T-helper 2 cell (primary cell): ENCODE measurements around the gene QRFP.
"Not testable (repeated sequence)": the region's sequence is repeated elsewhere in the genome, so short reads cannot be mapped to it uniquely, and the experiment has no call there.

Source experiments
- DNase-seq, 5 experiments: peaks; one replicate each; pipeline versions ENCODE4 v3.0.0 to v3.0.0-alpha.2; 2012 to 2022

Gene QRFP

DNA sequence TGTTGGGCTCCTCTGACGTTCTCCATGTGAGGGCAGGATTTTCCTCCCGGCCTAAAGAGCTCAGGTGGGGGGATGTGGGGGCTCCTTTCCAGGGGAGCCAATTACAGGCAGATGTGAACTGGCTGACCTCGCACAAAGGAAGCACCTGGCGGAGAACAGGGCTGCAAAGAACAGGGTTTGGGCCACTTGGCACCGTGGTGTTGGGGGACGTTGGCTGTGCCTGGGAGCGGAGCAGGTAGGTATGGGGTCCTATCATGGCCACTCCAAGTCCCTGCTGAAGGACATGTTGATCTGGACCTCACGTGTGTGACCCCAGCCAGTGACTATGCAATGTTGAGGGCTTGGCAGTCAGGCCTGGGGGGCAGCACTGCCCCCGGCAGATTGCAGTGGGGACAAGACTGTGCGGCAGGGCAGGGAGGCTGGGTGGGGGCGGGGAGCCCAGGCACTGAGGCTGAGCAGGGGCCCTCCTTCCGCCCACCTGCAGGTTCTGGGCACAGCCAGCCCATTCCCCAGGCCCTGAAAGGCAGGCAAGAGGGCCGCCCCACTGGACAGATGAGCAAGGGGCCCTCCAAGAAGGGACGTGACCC lies 23.0 kb upstream of the QRFP start:
- DNase-seq = no peak

DNA sequence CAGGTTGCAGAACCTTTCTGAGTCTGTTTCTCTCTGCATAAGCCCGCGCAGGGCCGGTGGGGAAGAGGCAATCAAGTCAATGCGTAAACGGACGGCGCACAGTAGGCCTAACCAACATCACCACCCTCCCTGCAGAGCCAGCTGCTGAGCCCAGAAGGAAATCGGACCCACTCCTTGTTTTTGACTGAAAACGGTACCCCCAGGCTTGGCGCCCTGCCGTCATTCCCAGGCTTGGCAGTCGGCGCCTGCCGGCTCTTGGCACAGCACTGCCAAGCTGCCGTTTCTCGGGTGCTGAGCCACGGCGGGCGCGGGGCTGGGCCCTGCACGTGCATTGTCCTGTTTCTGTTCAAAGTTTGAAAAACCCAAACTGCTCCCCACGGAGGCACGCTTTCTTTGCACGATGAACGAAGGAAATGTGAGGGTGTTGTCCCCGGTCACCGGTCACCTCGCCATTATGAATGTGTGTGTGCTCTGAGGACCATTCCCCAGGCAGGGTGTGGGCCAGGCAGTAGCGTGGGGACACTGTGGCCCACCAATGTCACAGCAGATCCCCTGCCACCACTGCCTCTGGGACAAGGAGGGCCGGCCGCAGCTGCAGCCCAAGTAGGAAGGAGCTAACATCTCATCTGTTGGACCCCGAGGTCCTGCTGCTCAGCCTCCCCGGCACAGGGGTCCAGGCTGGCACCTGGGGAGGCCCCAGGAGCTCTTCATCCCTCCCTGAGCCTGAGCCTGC lies 22.4 kb upstream of the QRFP start:
- no peak for DNase-seq

DNA sequence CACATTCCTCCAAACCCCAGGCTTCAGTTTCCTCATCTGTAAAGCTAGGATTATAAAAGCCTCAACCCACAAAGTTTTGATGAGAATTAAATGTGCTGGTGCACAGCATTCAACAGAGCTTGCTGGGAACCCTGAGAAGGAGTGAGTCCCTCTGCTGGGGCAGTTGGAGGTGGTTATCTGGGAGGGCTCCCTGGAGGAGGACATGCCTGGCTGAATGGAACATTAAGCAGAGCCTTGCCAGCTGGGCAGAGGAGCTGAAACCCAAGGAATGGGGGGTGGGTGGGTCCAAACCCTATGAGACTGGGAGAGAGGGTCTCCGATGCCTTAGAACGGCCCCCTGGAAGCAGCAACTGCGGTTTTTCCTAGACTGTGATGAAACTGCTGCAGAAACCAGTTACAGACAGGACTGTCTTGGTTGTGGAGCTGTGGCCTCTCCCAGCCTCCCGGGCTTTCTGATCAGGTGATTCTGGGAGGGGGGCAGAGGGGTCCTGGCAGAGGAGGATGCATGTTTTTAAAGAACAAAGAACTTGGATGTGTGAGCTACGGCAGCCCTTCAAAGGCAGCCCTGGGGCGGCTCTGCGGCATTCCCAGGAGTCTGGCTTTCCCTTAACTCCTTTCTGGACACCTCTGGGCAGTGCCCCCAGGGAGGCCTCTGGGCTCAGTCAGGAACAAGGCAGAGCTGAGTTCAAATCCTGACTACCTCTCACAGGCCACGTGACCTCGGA lies 21.7 kb upstream of the QRFP start:
- no peak for DNase-seq

DNA sequence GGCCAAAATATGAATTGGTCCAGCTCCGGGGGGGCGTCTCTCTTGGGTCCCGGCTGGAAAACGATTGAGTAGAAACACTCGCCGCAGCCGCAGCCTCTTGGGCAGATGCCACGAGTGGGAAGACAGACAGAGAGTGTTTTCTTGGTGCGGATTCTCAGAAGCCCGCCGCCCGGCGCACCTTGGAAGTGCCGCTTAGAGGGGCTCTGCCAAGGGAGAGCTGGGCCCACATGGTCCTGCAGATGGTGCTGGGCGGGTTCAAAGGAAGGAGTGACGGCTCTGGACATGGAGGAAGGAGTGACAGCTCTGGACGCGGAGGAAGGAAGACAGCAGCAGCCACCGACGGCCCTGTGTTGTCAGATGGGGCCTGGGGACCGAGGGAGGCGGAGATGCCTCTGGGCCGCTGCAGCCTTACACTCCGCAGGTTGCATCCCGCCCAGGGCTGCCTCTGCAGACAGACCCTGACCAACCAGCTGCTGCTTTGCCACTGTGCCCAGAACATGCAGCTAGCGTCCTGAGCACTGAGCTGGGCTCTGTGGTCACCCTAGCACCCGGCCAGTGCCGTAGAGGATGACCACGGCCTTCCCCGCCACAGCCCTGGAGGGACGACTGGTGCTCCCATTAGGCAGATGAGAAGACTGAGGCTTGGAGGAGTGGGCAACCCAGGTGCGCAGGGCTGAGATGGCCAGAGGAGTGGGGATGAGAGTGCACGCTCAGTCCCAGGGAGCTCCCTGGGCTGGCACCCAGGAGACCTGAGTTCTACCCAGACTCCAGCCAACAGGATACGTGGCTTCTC lies 20.8 kb upstream of the QRFP start:
- no peak for DNase-seq

DNA sequence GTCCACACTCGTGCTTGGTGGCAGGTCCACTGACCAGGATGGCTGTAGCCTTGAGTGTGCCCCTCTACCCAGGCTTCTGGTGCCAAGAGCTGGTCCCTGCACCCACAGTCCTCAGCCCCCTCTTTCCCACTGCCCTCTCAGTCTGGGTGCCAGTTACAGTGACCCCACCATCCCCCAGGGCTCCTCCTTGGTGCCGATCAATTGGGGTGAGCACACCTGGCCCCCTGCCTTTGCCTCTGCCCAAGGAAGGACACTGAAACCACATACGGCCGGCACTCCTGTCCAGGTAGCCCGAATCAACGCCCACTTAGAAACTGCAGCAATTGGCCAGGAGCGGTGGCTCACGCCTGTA lies 18.5 kb upstream of the QRFP start:
- DNase-seq = no peak

DNA sequence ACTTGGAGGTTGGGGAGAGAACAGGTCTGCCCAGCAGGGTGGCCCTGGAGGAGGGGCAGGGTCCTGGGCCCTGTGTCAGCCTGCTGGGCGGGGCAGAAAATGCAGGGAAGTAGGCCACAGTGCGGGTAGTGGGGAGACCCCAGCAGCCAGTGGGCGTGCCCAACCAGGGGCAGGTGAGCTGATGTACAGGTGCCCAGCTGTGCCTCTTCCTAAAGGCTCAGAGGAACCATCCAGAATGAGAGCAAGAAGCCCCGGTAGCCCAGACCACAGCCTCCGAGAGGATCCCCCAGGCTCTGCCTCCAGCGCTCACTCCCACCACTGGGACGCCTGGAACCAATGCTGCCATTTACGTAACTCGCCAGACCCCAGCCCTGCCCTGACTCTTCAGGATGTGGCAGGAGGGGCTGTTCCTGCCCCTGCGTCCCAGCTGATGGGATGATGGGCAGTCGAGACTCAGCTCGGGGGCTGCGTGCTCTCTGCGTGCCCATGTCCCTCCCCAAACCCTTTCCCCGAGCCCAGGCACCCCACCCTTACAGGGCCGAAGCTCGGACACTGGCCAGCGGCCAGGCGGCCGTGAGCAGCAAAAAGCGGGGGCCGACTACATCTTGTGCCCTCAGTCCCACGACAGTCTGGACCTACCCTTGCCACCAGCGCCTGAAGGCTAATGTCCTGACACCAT lies 17.9 kb upstream of the QRFP start:
- no peak for DNase-seq

DNA sequence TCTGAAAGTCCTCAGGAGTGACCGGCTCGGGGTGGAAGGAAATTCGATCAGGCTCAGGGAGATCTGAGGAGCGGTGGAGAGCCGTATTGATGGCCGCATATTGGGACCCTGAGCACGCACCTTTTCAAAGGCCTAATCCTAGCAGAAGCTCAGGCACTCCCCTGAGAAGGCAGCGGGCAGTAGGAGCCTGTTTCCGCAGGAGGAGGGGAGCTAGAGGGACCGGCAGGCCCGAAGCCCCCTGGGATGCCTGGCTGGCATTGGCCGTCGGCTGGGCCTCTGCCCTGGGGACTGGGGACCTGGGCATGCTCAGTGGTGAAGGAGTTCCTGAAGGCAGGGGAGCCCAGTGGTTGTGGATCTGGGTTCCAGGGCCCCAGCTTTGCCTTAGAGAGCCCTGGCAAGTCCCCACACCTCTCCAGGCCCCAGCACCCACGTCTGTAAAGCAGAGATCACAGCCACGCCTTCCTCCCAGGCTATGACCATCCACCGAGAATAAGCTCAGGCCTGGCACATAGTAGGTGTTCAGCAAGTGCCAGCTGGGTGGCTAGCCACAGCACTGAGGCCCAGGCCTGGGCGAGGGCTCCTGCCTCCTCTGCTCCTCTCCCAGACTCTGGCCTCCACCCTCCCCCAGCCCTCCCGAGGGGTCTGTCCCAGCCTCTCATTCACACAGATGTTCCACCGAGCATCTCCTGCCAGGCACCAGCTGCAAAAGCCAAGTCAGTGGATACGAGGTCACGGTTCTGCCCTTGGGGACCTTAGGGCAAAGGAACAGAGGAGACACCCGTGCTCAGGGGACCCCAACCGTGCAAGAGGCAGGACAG lies 17.2 kb upstream of the QRFP start:
- no peak for DNase-seq

DNA sequence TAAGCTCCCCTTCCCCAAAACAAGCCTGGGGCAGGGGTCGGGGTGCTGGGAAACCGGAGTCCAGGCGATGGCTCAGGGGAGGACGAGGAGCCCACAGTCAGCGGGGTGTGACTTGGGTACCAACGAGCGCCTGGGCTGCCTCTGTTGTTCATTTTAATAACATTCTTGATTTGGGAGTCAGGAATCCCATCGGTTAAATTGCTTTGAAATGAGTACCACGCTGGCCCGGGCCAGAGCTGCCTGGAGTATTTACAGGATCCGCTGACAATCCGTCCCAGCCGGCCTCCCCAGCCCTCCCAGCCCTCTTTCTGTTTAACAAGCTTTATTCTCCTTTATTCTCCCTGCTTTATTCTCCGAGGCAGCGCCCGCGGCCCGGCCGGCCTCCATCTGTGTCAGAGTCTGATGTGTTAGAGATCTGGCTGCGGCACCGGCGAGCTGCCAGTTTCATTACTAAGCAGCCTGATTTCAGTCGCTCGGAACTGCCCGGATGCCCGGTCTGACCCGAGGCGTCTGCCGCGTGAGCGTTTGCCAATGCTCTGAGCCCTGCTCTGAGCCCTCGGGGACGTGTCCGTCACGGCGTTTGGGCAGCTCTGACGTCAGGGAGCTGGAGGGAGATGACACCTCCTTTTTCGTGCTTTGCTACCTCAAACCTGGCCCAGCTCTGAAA lies 16.5 kb upstream of the QRFP start:
- no peak for DNase-seq

DNA sequence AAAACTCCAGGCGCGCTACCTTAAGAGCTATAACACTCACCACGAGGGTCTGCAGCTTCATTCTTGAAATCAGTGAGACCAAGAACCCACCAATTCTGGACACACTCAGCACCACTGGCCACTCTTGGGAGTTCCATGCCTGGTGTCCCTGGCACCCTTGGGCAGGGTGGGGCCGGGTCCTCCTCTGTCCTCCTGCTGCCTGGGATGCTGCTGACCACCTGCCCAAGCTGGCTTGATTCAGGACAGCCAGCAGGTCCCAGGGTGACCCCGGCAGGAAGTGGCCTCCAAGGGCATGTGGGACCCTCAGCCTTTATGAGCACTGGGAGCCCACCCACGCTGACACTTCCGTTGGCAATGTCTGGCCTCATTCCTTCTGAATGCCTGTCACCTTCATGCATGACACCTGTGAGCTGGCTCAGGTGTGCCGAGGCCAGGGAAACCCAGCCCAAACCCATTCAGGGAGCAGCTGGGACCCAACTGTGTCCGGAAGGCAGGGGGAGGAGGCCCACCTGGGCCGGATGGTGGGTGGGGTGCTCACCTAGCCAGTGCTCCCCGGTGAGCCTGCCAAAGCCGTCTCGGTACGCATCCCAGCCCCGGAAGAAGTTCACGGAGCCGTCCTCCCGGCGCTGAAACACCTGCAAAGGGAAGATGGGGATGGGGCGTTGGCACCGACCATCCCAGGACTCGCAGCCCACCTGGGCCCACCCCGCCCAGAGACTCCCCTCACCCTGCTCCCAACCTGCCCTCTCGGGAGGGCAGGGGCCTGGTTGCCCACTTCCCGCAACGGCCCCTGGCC lies 14.8 kb upstream of the QRFP start:
- no peak for DNase-seq

DNA sequence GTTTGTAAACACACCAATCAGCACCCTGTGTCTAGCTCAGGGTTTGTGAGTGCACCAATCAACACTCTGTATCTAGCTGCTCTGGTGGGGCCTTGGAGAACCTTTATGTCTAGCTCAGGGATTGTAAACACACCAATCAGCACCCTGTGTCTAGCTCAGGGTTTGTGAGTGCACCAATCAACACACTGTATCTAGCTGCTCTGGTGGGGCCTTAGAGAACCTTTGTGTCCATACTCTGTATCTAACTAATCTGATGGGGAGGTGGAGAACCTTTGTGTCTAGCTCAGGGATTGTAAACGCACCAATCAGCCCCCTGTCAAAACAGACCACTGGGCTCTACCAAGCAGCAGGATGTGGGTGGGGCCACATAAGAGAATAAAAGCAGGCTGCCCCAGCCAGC lies 14.1 kb upstream of the QRFP start:
- not testable (repeated sequence) for DNase-seq

DNA sequence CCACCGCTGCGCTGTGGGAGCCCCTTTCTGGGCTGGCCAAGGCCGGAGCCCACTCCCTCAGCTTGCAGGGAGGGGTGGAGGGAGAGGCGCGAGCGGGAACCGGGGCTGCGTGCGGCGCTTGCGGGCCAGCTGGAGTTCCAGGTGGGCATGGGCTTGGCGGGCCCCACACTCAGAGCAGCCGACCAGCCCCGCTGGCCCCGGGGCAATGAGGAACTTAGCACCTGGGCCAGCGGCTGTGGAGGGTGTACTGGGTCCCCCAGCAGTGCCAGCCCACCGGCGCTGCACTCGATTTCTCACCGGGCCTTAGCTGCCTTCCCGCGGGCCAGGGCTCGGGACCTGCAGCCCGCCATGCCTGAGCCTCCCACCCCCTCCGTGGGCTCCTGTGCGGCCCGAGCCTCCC lies 13.4 kb upstream of the QRFP start:
- not testable (repeated sequence) for DNase-seq

DNA sequence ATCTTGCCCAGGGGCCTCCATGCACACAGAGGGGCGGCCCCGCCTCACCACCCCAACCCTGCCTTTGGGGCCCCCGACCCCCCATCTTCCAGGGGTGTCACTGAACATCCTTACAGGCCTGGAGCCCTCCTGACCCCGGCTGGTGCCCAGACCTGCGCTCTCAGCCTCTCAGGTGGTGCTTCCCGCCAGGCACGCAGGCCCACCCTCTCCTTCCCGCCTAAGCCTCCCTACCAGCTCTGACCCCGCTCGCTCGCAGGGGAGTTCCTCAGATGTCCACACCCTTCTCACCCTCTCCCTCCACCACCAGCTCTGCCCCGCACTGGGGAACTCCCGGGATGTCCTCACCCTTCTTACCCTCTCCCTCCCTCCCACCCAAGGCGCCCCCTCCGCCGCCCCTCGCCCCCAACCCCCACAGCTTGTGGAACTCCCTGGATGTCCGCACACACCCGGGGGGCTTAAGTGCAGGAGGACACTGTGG lies 12.3 kb upstream of the QRFP start:
- DNase-seq = no peak

DNA sequence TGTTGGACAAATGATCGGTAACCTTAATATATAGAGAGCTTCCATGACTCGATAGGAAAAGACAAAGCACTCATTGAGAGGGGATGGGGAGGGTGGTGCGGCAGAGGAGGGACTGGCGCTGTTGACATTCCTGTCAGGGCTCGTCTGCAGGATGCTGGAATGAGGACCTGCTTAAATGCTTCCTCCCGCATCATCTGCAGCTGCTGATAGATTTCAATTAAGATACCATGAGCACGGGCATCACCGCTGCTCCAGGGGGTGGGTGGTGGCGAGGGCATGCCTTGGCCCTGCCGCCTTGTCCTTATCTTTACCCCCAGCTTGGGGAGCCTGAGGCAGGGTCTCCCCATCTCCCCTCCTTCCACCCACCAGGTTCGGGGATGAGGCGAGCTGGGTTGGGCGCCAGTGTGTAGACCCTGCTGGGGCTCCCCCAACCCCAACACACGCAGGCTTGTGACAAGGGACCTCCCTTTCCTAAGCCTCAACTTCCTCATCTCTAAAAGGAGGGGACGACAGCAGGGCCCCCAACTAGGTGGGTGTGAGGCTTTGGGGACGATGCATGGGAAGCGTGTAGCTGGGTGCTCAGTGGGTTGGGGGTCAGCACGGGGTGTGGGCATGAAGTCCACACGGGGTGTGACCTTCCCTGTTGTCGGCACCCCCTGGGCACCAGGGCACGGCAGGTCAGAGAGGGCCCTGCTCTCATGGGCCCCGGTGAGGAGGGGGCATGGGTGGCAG lies 11.7 kb upstream of the QRFP start:
- no peak for DNase-seq

DNA sequence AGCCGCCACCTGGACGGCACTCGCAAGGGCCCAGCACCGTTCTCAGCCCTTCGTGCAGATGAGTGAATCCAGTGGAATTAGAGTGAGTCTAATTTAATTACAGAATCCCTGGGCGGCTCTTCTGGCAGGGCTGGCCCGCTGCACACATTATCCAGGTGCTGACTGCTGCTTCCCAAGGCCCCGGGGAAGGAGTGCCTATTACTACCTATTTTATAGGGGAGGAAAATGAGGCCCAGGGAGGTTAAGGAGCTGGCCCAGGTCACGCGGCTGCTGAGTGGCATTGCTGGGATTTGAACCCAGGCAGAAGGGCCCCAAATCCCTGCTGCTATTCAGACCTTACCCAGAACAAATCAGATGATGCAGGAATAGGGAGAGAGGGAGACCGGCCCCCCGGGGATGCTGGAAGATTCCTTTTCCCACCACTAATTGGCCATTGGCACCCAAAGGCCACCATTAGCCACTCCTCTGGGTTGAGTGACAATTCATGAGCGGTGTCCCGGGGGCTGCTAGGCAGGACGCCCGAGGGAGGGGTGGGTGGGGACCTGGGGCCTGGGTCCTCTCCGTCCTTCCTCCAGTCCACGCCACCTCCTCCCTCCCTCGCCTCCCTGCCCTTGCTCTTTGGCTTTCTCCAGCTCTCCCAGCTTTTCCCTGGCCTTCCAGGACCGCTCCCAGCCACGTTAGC lies 10.3 kb upstream of the QRFP start:
- DNase-seq = no peak

DNA sequence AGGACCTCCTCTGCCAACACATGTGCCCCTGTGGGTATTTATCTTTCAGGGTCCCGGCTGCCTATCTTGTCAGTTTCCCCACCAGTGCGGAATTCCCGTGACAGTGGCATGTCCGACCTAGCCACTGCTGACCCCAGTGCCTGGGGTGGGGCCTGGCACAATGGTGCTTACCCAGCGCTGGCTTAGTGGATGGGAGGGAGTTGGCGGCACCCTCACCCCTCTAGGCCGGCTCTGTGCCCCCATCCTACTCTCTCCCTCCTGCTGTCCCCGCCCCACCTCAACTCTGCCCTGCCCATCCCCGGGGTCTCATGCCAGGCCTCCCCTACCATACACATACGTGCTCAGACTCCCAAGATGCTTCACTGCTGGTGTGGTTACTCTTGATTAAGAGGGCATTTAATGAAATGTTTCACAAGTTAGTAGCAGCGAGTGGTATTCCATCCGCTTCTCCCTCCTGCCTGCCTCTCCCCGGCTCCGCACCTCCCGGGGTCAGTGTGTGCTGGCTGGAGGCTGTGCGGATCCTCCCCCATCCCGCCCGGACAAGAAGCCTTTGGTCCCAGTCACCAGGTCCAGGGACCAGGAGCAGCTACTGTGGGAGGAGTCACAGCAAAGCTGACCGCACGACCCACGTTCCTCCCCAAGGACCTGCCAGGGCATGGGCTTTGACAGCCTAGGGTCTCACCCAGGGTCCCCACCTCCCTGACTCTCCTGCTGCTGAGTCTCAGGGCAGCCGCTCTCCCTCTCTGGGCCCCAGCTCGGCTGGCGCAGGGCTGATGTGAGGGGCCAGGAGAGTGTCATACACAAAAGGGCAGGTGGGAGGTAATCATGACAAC lies 9.5 kb upstream of the QRFP start:
- no peak for DNase-seq

DNA sequence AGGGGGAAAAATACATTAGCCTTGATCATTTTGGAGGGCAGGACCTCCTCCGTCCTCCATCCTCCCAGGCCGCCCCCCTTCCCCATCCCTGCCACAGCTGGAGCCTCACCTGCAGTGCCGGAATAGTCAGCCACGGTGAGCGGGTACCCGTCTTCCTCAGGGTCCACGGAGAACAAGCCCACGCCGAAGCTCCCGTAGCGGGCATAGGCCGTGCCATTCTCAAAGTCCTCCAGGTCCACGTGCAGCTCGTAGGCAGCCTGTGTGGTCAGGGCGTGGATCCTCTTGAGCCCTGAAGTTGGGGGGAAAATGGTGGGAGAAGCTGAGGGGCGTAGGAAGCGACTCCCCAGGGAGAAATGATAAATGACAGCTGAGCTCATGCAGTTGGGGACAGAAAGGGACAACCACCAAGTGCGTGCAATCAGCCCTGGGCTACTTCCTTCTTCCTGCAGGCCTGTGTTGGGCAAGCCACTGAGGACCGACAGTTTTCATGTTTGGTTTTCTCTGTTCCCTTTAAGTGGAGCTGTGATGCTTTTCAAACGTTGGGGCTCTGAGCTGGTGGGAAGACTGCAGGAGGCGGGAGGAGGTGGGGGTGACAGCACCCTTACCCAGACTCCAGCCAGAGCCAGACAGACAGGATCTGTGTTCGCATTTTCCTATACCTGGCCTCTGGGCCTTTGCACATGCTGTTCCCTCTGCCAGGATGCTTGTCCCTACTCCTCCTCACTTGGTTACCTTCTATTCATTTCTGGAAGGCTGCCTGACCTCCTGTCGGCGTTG lies 8.7 kb upstream of the QRFP start:
- DNase-seq = no peak
